Thyroid gland (tissue), 4 donors: ENCODE measurements around the gene IGFN1. TPM values are rescaled to one million over a fixed set of nuclear protein-coding genes. Genes with fewer than 3 reads are reported as not detected.

Experiments
- DNase-seq, 2 donors: peaks; one replicate each; pipeline ENCODE4 v3.0.0-alpha.2; 2019
- H3K27ac ChIP-seq, 3 donors: fragments of 200-600 bp; sonication (generic); 1 replicate in 2 of 3; 2 replicates in 1 of 3; pipeline ENCODE4 v1.5.1; 2016 to 2019; ENCODE audit warnings: mild to moderate bottlenecking in 1 of 3, moderate library complexity in 1 of 3
- H3K27me3 ChIP-seq: fragments of 200-600 bp; sonication (generic); one replicate; pipeline ENCODE4 v1.5.1; 2019
- H3K36me3 ChIP-seq, 2 donors: fragments of 200-600 bp; sonication (generic); one replicate each; pipeline ENCODE4 v1.5.1; 2016 to 2019
- H3K4me1 ChIP-seq, 2 donors: fragments of 200-600 bp; sonication (generic); one replicate each; pipeline ENCODE4 v1.5.1; 2017 to 2019
- H3K4me3 ChIP-seq, 3 donors: fragments of 200-600 bp; sonication (generic); replicated peaks in 1 of 3; 1 replicate in 2 of 3; 2 replicates in 1 of 3; pipeline ENCODE4 v1.5.1; 2016; ENCODE audit warnings: mild to moderate bottlenecking in 1 of 3
- H3K9me3 ChIP-seq: fragments of 200-600 bp; sonication (generic); one replicate; pipeline ENCODE4 v1.5.1; 2017
- POLR2A ChIP-seq, 2 donors: fragments of 450-650 bp; IDR thresholded peaks; one replicate each; pipeline ENCODE4 v1.6.1; 2017; ENCODE audit warnings: antibody characterized with exemption in 2 of 2, mild to moderate bottlenecking in 2 of 2, moderate library complexity in 1 of 2
- WGBS, 2 donors: methylation state at CpG; one replicate each; pipeline ENCODE4 v1.1.5; 2017; 5-methylcytosine and 5-hydroxymethylcytosine counted together
- intact Hi-C: fragments of 100-400 bp; cut with DNase I; formaldehyde crosslinking; loops from one replicate; pipeline ENCODE4 v1.15.1; 2023
- total RNA-seq, 4 donors: library from RNA; depleted of rRNA; stranded (reverse); fragments of >200 nt; gene quantifications; one replicate each; pipeline ENCODE4 v1.2.3, GENCODE V29; 2016
- TF ChIP-seq, protein P1 (sequence below), 6 experiments: fragments of 200-600 bp in 3 of 6; fragments of 450-650 bp in 3 of 6; sonication (generic) in 3 of 6; IDR thresholded peaks; one replicate each; pipeline ENCODE4 v1.5.1; 2016 to 2019; ENCODE audit warnings: antibody characterized with exemption in 6 of 6, mild to moderate bottlenecking in 2 of 6, inconsistent platforms in 1 of 6, moderate library complexity in 1 of 6

IGFN1 gene
- total RNA-seq, 4 donors from 2014 or later: 16.2 to 78.6 (median 33.0) TPM

GRCh38 chr1:201240171-201240570 is 49.5 kb downstream of the IGFN1 start:
- no peaks in the 10 kb centered on the region for H3K27me3 ChIP-seq
- no peak overlapping the region for H3K27ac ChIP-seq
- no peaks in the 10 kb centered on the region for H3K4me1 ChIP-seq
- no peak for DNase-seq
- intact Hi-C loops: no loop called here
- no peak for TF ChIP-seq POLR2A (IDR thresholded peaks at IDR 0.05)
- TF ChIP-seq, protein P1, sequence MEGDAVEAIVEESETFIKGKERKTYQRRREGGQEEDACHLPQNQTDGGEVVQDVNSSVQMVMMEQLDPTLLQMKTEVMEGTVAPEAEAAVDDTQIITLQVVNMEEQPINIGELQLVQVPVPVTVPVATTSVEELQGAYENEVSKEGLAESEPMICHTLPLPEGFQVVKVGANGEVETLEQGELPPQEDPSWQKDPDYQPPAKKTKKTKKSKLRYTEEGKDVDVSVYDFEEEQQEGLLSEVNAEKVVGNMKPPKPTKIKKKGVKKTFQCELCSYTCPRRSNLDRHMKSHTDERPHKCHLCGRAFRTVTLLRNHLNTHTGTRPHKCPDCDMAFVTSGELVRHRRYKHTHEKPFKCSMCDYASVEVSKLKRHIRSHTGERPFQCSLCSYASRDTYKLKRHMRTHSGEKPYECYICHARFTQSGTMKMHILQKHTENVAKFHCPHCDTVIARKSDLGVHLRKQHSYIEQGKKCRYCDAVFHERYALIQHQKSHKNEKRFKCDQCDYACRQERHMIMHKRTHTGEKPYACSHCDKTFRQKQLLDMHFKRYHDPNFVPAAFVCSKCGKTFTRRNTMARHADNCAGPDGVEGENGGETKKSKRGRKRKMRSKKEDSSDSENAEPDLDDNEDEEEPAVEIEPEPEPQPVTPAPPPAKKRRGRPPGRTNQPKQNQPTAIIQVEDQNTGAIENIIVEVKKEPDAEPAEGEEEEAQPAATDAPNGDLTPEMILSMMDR (IDR thresholded peaks at IDR 0.05): no peak
- H3K36me3 ChIP-seq: no peaks in the 10 kb centered on the region
- WGBS, 2 donors: 91 to 95% methylated on average over 3 of the region's 3 CpGs
- no peaks in the 10 kb centered on the region for H3K9me3 ChIP-seq
- H3K4me3 ChIP-seq: no peak overlapping the region

DNA sequence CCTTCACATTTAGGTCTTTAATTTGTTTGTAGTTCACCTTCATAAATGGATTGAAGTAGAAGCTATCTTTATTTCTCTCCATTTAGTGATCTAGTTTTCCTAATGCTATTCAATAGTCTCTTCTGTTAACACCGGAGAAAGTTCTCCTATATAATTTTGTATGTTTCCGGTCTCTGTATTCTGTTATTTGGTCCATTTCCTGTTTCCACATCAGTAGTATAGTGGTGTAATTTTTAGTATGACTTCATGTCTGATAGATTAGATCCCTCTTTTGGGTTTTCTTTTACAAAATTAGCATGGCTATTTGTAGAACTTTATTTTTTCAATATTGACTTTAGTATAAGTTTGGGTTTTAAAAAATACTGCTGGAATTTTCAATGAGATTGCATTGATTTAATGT is 51.1 kb downstream of the IGFN1 start:
- no peak for DNase-seq
- no peaks in the 10 kb centered on the region for H3K36me3 ChIP-seq
- H3K4me1 ChIP-seq: no peaks in the 10 kb centered on the region
- 80 to 83% methylated on average over 2 of the region's 2 CpGs for WGBS, 2 donors
- H3K9me3 ChIP-seq: no peaks in the 10 kb centered on the region
- H3K4me3 ChIP-seq: no peak overlapping the region
- intact Hi-C loops: no loop called here
- no peak overlapping the region for H3K27ac ChIP-seq
- H3K27me3 ChIP-seq: no peaks in the 10 kb centered on the region
- TF ChIP-seq POLR2A (IDR thresholded peaks at IDR 0.05): no peak

GRCh38 chr1:201245082-201245481 is 54.5 kb downstream of the IGFN1 start:
- no peak overlapping the region for H3K4me3 ChIP-seq
- whole genome bisulfite sequencing, 2 donors: 53 to 67% methylated on average over 1 of the region's 1 CpG
- no peaks in the 10 kb centered on the region for H3K27me3 ChIP-seq
- TF ChIP-seq, protein P1 (IDR thresholded peaks at IDR 0.05): no peak
- no peak for TF ChIP-seq POLR2A (IDR thresholded peaks at IDR 0.05)
- H3K9me3 ChIP-seq: no peaks in the 10 kb centered on the region
- H3K36me3 ChIP-seq: no peaks in the 10 kb centered on the region
- H3K27ac ChIP-seq: no peak overlapping the region
- H3K4me1 ChIP-seq: no peaks in the 10 kb centered on the region
- DNase-seq: no peak
- intact Hi-C loops: no loop called here

DNA sequence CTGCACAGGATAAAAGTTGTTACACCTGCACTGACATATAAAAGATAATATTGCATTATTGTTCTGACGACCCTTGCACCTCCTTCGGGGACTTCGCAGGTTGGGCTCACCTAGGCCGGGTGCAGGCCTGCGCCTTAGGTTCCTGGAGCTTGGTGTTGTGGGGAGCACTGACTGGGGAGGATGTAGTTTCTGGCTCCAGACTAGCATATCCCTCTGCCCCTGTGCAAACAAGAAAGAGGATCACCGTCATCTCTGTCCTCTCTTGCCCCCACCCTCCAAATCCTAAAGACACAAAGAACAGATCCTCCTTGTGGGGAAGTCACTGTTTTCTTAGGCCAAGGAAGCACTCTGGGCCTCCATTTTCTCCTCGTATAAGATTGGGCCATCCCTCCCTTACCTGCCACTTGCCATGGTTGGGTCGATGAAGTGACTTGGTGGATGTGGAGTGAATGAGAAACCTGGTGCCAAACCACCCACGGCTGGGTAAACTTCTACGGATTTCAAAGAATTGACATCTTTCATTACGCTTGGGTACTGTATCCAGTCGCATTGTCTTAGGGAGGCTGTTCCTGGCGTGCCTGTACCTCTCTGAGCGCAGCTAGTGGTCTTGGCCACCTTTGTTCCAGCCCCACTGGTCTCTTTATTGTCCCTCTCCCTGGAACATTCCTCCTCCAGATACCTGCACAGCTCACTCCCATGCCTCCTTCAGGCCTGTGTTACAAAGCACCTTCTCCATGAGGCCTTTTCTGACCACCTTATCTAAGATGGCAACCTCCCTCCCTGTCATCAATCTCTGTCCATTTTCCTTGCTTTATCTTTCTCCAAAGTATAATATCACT is 58.3 kb downstream of the IGFN1 start:
- intact Hi-C loops: no loop called here
- H3K27me3 ChIP-seq: no peaks in the 10 kb centered on the region
- H3K27ac ChIP-seq: no peak overlapping the region
- no peaks in the 10 kb centered on the region for H3K36me3 ChIP-seq
- DNase-seq: no peak
- 83 to 92% methylated on average over 14 of the region's 14 CpGs for WGBS, 2 donors
- no peaks in the 10 kb centered on the region for H3K9me3 ChIP-seq
- no peak for TF ChIP-seq POLR2A (IDR thresholded peaks at IDR 0.05)
- TF ChIP-seq, protein P1 (IDR thresholded peaks at IDR 0.05): no peak
- H3K4me1 ChIP-seq: no peaks in the 10 kb centered on the region
- H3K4me3 ChIP-seq: no peak overlapping the region

DNA sequence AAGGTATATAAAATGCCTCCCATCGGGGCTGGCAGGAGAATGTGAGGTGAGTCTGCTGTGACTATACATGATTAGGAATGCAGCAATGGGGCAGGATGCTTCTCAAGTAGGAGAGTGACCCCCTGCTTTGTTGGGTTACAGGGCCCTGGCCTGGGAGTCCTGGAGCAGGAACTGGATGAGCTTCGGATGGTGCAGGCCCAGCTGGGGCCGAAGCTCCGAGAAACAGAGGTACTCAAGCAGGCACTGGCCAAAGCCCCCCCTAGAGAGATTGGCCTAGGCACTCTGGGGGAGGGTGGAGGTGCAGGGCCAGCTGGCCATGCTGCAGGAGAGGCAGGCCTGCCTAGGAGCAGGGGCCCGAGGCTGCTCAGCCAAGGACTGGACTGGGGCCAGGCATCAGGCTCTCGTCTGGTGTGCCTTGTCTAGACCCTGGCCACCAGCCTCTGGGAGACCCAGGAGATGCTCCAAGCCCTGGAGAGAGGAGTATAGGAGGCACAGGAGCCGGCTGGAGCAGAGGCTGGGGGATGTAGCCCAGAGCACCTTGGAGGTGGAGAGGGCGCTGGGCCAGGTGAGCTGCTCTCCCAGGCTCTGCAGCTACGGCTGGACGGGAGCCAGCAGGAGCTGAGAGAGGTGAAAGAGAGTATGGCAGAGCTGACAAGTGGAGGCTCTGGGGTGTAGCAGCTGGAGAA is 59.8 kb downstream of the IGFN1 start:
- H3K27me3 ChIP-seq: no peaks in the 10 kb centered on the region
- DNase-seq: peak; percentile 78 to 81
- no peak overlapping the region for H3K27ac ChIP-seq
- 47 to 70% methylated on average over 8 to 10 of the region's 10 CpGs for WGBS, 2 donors
- no peak for TF ChIP-seq POLR2A (IDR thresholded peaks at IDR 0.05)
- TF ChIP-seq, protein P1 (IDR thresholded peaks at IDR 0.05): no peak
- no peaks in the 10 kb centered on the region for H3K36me3 ChIP-seq
- intact Hi-C loops: no loop called here
- H3K4me3 ChIP-seq: no peak overlapping the region
- H3K4me1 ChIP-seq: no peaks in the 10 kb centered on the region
- no peaks in the 10 kb centered on the region for H3K9me3 ChIP-seq
